GM10248 (cell line): Measurements from ENCODE around the gene CARNS1.
A peak's percentile ranks its signal among the peaks of the same experiment; 100 is the strongest.

ENCODE experiments used
- CTCF ChIA-PET: fragments of 300-600 bp; sonication (Branson Sonifier 250); formaldehyde crosslinking; extraction: SDS; loops from one replicate; lab custom pipeline; 2021; ENCODE audit warnings: antibody characterized with exemption; lab: Yijun Ruan, JAX
- POLR2A ChIA-PET: fragments of 350-650 bp; sonication (Branson Sonifier 250); formaldehyde crosslinking; extraction: SDS; loops from one replicate; lab custom pipeline; 2020; ENCODE audit warnings: antibody characterized with exemption; lab: Yijun Ruan, JAX
- DNase-seq: peaks from one replicate; pipeline ENCODE4 v3.0.0; 2012; ENCODE audit errors: extremely low spot score
- CTCF ChIP-seq: IDR thresholded peaks from 2 replicates; pipeline ENCODE4 v1.5.1; 2012; ENCODE audit warnings: mild to moderate bottlenecking, low read depth; ENCODE audit errors: extremely low read depth, missing control alignments, control extremely low read depth

The CARNS1 gene

GRCh38 chr11:67368621-67369020 is 46.9 kb upstream of the CARNS1 start:
- TF ChIP-seq CTCF = no peak
- ChIA-PET POLR2A (interaction anchor here (0.6 kb wide), 2 partner anchors 36 to 287 kb away, joined by 4 to 5 read pairs; no protein-coding TSS in a partner anchor), CTCF (interaction anchor here (1.1 to 42.5 kb wide), 4 partner anchors 2 to 106 kb away, joined by 4 to 1573 read pairs (median 793); partner anchors contain the start of genes CLCF1, POLD4, PPP1CA and RAD9A)
- no peak for DNase-seq

GRCh38 chr11:67369275-67369674 is 46.2 kb upstream of the CARNS1 start:
- DNase-seq = no peak
- CTCF ChIA-PET = interaction anchor here (1.1 to 42.5 kb wide), 4 partner anchors 2 to 107 kb away, joined by 4 to 1573 read pairs (median 793); partner anchors contain the start of genes CLCF1, POLD4, PPP1CA and RAD9A
- POLR2A ChIA-PET = no interaction called here
- TF ChIP-seq CTCF = no peak

GRCh38 chr11:67369801-67370284 is 45.6 kb upstream of the CARNS1 start:
- ChIA-PET CTCF (interaction anchor here (0.9 to 42.5 kb wide), 6 partner anchors 3 to 289 kb away, joined by 3 to 1573 read pairs (median 22); partner anchors contain the start of genes CLCF1, PITPNM1, POLD4 and PPP1CA), POLR2A (interaction anchor here (1.0 kb wide), 1 partner anchor 67 kb away, joined by 4 read pairs; no protein-coding TSS in a partner anchor)
- no peak for TF ChIP-seq CTCF
- no peak for DNase-seq

- ChIA-PET CTCF (interaction anchor here (0.7 to 42.5 kb wide), 9 partner anchors 3 to 290 kb away, joined by 3 to 1573 read pairs (median 5); partner anchors contain the start of genes CLCF1, PITPNM1, POLD4 and PPP1CA), POLR2A (interaction anchor here (0.7 to 1.0 kb wide), 2 partner anchors 66 to 731 kb away, joined by 4 to 8 read pairs; no protein-coding TSS in a partner anchor)
- DNase-seq = no peak
Observed at GRCh38 chr11:67370351-67371076, 45.0 kb upstream of the CARNS1 start.

GRCh38 chr11:67371189-67371910 is 44.1 kb upstream of the CARNS1 start:
- peak; percentile 30 for TF ChIP-seq CTCF
- CTCF ChIA-PET = interaction anchor here (0.7 to 42.5 kb wide), 8 partner anchors 4 to 134 kb away, joined by 3 to 1573 read pairs (median 9); partner anchors contain the start of genes CLCF1, PITPNM1, POLD4 and PPP1CA
- POLR2A ChIA-PET = no interaction called here
- peak; percentile 67 for DNase-seq

More at GRCh38 chr11:67370351-67371076, 45.0 kb upstream of the CARNS1 start:
- no peak for TF ChIP-seq CTCF
